ENCODE results near the gene PTPRB.

Gene PTPRB

DNA sequence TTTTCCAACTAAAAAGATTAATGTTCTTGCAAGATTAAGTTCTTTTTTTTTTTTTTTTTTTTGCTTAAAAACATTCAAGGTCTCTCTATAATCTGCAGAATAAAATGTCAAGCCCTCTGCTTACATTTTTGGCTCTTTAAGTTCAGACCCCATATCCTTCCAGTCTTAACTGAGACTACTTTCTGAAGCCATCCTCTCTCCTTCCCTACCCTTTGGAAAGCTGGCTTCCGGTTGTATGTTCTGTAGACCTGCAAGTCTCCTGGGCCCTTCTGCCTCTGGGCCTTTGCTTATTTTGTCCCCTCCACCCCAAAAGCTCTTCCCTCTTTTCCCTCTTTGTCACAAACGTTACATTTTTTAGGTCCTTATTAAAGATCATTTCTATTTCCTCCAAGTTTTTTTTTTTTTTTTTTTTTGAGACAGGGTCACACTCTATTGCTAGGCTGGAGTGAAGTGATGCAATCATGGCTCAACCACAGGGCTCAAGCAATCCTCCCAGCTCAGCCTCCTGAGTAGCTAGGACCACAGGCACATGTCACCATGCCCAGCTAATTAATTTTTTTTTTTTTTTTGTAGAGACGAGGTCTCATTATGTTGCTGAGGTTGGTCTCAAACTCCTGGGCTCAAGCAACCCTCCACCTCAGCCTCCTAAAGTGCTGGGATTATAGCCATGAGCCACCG is 46.5 kb downstream of the PTPRB start:
- DNase-seq (ENCODE audit: low read depth) = peak; percentile 32
- H3K4me3 ChIP-seq (replicated peaks; ENCODE audit: low read depth, low read length) = no peak overlapping the region
- TF ChIP-seq, protein P1, sequence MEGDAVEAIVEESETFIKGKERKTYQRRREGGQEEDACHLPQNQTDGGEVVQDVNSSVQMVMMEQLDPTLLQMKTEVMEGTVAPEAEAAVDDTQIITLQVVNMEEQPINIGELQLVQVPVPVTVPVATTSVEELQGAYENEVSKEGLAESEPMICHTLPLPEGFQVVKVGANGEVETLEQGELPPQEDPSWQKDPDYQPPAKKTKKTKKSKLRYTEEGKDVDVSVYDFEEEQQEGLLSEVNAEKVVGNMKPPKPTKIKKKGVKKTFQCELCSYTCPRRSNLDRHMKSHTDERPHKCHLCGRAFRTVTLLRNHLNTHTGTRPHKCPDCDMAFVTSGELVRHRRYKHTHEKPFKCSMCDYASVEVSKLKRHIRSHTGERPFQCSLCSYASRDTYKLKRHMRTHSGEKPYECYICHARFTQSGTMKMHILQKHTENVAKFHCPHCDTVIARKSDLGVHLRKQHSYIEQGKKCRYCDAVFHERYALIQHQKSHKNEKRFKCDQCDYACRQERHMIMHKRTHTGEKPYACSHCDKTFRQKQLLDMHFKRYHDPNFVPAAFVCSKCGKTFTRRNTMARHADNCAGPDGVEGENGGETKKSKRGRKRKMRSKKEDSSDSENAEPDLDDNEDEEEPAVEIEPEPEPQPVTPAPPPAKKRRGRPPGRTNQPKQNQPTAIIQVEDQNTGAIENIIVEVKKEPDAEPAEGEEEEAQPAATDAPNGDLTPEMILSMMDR (IDR thresholded peaks at IDR 0.05; ENCODE audit: low read length, missing control alignments) = no peak

GRCh38 chr12:70590051-70590450 is 47.2 kb downstream of the PTPRB start:
- peak; percentile 90 for DNase-seq (ENCODE audit: low read depth)
- H3K4me3 ChIP-seq (replicated peaks; ENCODE audit: low read depth, low read length) = no peak overlapping the region
- TF ChIP-seq, protein P1 (IDR thresholded peaks at IDR 0.05; ENCODE audit: low read length, missing control alignments) = peak; percentile 94

DNA sequence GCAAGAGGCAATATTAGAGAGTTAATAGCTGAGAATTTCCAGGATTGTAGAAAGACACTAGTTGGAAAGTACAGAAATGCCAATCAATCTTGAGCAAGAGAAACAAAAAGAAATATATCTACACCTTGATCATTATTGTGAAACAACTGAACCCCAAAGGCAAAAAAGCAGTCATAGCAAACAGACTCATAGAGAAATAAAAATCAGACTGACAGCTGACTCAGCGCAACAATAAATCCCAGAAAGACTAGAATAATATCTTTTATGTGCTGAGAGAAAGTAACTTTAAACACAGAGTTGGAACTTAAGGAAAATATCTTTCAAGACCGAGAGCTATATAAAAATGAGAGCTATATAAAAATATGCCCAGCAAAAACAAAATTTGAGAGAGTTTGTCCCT is 52.9 kb downstream of the PTPRB start:
- TF ChIP-seq, protein P1 (IDR thresholded peaks at IDR 0.05; ENCODE audit: low read length, missing control alignments) = no peak
- no peak overlapping the region for H3K4me3 ChIP-seq (replicated peaks; ENCODE audit: low read depth, low read length)
- DNase-seq (ENCODE audit: low read depth) = no peak

DNA sequence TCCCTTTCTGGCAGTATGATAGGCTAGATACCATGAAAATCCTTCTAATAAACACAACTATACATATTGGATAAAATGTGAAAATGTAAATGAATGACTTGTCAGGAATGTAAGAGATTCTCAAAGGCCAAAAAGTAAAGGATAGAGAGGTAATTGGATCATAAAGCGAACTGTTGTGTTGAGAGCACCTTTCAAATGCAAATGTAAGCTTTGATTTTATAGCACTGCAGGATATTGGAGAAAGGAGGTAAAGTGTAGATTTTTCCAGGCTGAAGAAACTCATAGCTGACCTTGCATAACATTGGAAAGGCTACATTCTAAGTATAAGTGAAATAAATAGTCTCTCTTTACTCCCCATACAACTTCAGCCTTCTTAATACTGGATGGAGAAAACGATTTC is 54.0 kb downstream of the PTPRB start:
- no peak for DNase-seq (ENCODE audit: low read depth)
- TF ChIP-seq, protein P1 (IDR thresholded peaks at IDR 0.05; ENCODE audit: low read length, missing control alignments) = no peak

DNA sequence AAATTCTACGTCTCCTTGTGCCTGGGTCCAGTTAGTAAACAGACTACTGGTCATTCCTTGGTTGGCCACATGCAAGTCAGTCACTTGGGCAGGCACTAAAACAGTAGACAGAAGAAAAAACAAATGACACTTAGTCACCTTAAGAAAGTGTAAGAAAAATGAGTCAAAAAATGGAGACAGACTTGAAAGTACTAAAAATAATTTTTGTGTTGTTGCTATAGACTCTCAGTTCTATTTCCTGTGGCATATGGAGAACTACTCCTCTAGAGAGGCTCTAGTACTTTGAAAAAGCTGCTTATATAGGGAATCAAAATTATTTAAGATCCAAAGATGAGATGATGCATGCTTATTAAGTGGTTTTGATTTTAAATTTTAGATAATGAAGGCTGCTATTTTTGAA is 56.0 kb downstream of the PTPRB start:
- no peak for DNase-seq (ENCODE audit: low read depth)
- TF ChIP-seq, protein P1 (IDR thresholded peaks at IDR 0.05; ENCODE audit: low read length, missing control alignments) = no peak
- H3K4me3 ChIP-seq (replicated peaks; ENCODE audit: low read depth, low read length) = no peak overlapping the region

More for the DNA sequence above, 54.0 kb downstream of the PTPRB start:
- no peak overlapping the region for H3K4me3 ChIP-seq (replicated peaks; ENCODE audit: low read depth, low read length)

DNA sequence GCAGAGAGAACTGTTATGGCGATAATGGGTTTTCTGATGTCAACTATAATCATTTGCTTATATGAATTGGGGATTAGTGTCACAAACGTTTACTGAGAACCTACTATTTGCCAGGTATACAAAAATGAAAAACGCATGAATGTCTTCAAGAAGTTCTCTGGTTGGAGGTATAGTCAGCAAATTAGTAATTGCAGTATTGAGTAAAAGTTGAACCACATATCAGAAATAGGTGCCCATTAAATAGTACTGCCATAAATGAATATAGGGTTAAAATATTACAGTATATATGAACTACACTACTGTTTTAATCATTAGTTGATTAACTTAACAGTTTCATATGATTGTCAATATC is 60.0 kb downstream of the PTPRB start:
- TF ChIP-seq, protein P1 (IDR thresholded peaks at IDR 0.05; ENCODE audit: low read length, missing control alignments) = no peak
- no peak for DNase-seq (ENCODE audit: low read depth)
- H3K4me3 ChIP-seq (replicated peaks; ENCODE audit: low read depth, low read length) = no peak overlapping the region
